Transverse colon (tissue), 4 donors: ENCODE results near the gene ASPG. TPM values are rescaled to one million over a fixed set of nuclear protein-coding genes. Genes with fewer than 3 reads are reported as not detected.

Experiments
- DNase-seq: peaks from one replicate; pipeline ENCODE4 v3.0.0-alpha.2; 2019
- H3K27ac ChIP-seq, 4 donors: fragments of 200-600 bp; sonication (generic); 2 replicates each; pipeline ENCODE4 v1.5.1; 2016 to 2018; ENCODE audit warnings: inconsistent platforms in 4 of 4
- H3K27me3 ChIP-seq: fragments of 200-600 bp; sonication (generic); 2 replicates; pipeline ENCODE4 v1.5.1; 2017; ENCODE audit warnings: inconsistent platforms
- H3K36me3 ChIP-seq, 4 donors: fragments of 200-600 bp; sonication (generic); 2 replicates each; pipeline ENCODE4 v1.5.1; 2017 to 2019; ENCODE audit warnings: inconsistent platforms in 4 of 4
- H3K4me1 ChIP-seq, 4 donors: fragments of 200-600 bp; sonication (generic); 2 replicates each; pipeline ENCODE4 v1.5.1; 2017 to 2020; ENCODE audit warnings: inconsistent platforms in 4 of 4
- H3K4me3 ChIP-seq, 4 donors: fragments of 200-600 bp; sonication (generic); 1 replicate in 1 of 4; 2 replicates in 3 of 4; pipeline versions ENCODE4 v1.5.1 to v1.6.1; 2017 to 2019; ENCODE audit warnings: inconsistent platforms in 4 of 4
- H3K9me3 ChIP-seq, 2 donors: fragments of 200-600 bp; sonication (generic); 2 replicates each; pipeline ENCODE4 v1.5.1; 2017 to 2019; ENCODE audit warnings: inconsistent platforms in 2 of 2
- CTCF ChIP-seq, 5 experiments: fragments of 200-600 bp in 3 of 5; fragments of 450-650 bp in 2 of 5; sonication (generic) in 3 of 5; IDR thresholded peaks; 1 replicate in 2 of 5; 2 replicates in 3 of 5; pipeline ENCODE4 v1.5.1; 2016 to 2017; ENCODE audit warnings: antibody characterized with exemption in 5 of 5, inconsistent platforms in 3 of 5, mild to moderate bottlenecking in 2 of 5, moderate library complexity in 1 of 5
- EP300 ChIP-seq: sonication (generic); formaldehyde crosslinking; IDR thresholded peaks from one replicate; pipeline ENCODE4 v1.6.1; 2017; ENCODE audit warnings: antibody characterized with exemption, low read depth
- POLR2A ChIP-seq: fragments of 450-650 bp; IDR thresholded peaks from one replicate; pipeline ENCODE4 v1.6.1; 2016; ENCODE audit warnings: antibody characterized with exemption, mild to moderate bottlenecking, moderate library complexity
- POLR2AphosphoS5 ChIP-seq, 3 donors: sonication (generic); formaldehyde crosslinking; IDR thresholded peaks; one replicate each; pipeline ENCODE4 v1.6.1; 2016; ENCODE audit warnings: antibody characterized with exemption in 3 of 3
- WGBS, 2 donors: methylation state at CpG; one replicate each; pipeline ENCODE4 v1.1.5; 2018; ENCODE audit warnings: low coverage in 1 of 2; 5-methylcytosine and 5-hydroxymethylcytosine counted together
- in situ Hi-C, 4 donors: fragments of 200-750 bp; cut with MboI; loops; one replicate each; pipeline versions ENCODE4 v1.15.0 to v1.15.1; 2017; ENCODE audit warnings: low sequenced_read_pairs in 3 of 4, low pct_ligation_motif_present in 1 of 4, low pct_unique_long_range_greater_than_20kb in 1 of 4
- intact Hi-C: fragments of 100-400 bp; cut with DNase I; formaldehyde crosslinking; loops from one replicate; pipeline ENCODE4 v1.15.1; 2023; ENCODE audit warnings: low total_unique reads
- total RNA-seq, 4 donors: library from RNA; depleted of rRNA; stranded (reverse); fragments of >200 nt; gene quantifications; one replicate each; pipeline ENCODE4 v1.1.0, GENCODE V29; 2016

The ASPG gene
- total RNA-seq, 4 donors from 2014 or later, result 4.4 to 20.3 (median 8.7) TPM

DNA sequence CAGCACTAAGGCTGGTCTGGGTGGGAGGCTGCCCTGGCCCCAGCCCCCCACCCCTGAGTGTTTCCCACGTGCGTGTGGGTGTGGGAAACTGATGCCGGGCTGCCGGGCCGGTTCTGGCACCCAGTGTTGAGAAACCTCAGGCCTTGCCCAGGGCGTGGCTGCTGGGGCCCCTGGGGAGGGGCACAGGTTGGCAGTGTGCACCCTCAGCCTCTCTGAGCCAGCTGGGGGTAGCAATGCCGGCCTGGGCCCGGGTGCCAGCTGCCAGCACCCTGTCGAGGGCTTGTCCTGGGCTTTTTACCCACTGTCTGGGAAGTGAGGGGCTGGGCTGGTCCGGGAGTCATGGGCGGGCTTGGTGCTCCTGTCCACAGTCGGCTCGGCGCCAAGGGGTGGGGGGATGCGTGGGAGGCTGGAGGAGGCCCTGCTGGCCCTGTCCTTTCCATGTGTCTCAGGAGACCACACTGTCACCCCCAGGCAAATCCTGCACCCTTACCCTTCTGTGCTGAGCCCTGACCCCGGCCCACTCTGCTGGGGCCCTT is 15.7 kb downstream of the ASPG start:
- Histone ChIP-seq H3K36me3 (no peaks in the 10 kb centered on the region), H3K9me3 (no peaks in the 10 kb centered on the region), H3K4me3 (no peak overlapping the region), H3K27me3 (no peaks in the 10 kb centered on the region), H3K4me1 (peaks cover 12 to 34% (median 29%) of the 10 kb centered on the region in 4 donors), H3K27ac (peak overlapping the region in 1 of 4 donors; percentile 63)
- in situ Hi-C loops, result no loop called here
- intact Hi-C loops, result no loop called here
- no peak for TF ChIP-seq EP300
- TF ChIP-seq POLR2AphosphoS5 (IDR thresholded peaks at IDR 0.05), result no peak
- TF ChIP-seq CTCF (IDR thresholded peaks at IDR 0.05), result no peak
- TF ChIP-seq POLR2A, result no peak
- 69% methylated on average over 11 of the region's 16 CpGs; no CpG with 5 or more reads in 1 of the 2 donors for WGBS, 2 donors
- DNase-seq, result peak; percentile 70

- TF ChIP-seq EP300 (no peak), POLR2A (no peak), CTCF (IDR thresholded peaks at IDR 0.05) (no peak), POLR2AphosphoS5 (IDR thresholded peaks at IDR 0.05) (no peak)
Measured at GRCh38 chr14:104101651-104102281, 16.3 kb downstream of the ASPG start.

DNA sequence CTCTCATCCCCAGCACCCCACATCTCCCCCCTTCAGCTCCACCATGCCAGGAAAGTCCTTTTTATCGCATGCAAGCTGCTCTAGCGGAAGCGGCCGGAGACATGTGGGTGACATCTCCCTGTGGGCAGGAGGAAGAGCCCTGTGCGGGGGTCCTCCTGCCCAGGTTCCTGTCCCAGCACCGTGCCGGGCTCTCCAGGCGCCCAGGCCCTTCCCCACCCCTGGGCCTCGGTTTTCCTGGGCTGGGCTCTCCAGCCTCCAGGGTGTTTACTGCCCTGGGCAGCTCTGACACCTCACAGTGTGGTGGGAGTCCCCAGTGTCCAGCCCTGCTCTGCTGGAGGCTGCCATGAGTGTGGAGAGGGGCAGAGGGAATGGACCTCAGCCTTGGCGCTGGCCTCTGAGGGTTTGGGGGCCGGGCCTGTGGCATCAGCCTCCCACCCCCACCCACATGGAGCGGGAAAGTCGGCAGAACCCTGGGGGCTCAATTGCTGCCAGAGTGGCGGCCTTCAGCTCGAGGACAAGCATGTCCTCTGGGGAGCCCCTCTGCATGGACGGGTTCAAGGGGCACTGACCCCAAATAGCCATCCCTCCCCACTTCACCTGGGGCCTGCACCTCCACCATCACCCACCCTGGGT is 16.9 kb downstream of the ASPG start:
- in situ Hi-C loops, result no loop called here

More at GRCh38 chr14:104101651-104102281, 16.3 kb downstream of the ASPG start:
- 72% methylated on average over 8 of the region's 16 CpGs; no CpG with 5 or more reads in 1 of the 2 donors for whole genome bisulfite sequencing, 2 donors
- Histone ChIP-seq H3K9me3 (no peaks in the 10 kb centered on the region), H3K4me1 (peaks cover 12 to 37% (median 33%) of the 10 kb centered on the region in 4 donors), H3K27ac (no peak overlapping the region), H3K36me3 (no peaks in the 10 kb centered on the region), H3K4me3 (no peak overlapping the region), H3K27me3 (no peaks in the 10 kb centered on the region)
- in situ Hi-C loops (no loop called here), intact Hi-C loops (no loop called here)
- peak; percentile 13 for DNase-seq

More for the DNA sequence above, 16.9 kb downstream of the ASPG start:
- no peaks in the 10 kb centered on the region for H3K36me3 ChIP-seq
- TF ChIP-seq EP300, result no peak
- TF ChIP-seq POLR2A, result no peak
- TF ChIP-seq CTCF (IDR thresholded peaks at IDR 0.05), result no peak
- TF ChIP-seq POLR2AphosphoS5 (IDR thresholded peaks at IDR 0.05), result no peak
- no peak for DNase-seq
- H3K4me3 ChIP-seq, result no peak overlapping the region
- intact Hi-C loops, result no loop called here
- WGBS, 2 donors, result 74% methylated on average over 15 of the region's 16 CpGs; no CpG with 5 or more reads in 1 of the 2 donors
- H3K27me3 ChIP-seq, result no peaks in the 10 kb centered on the region
- no peaks in the 10 kb centered on the region for H3K9me3 ChIP-seq
- no peak overlapping the region for H3K27ac ChIP-seq
- peaks cover 12 to 37% (median 33%) of the 10 kb centered on the region in 4 donors for H3K4me1 ChIP-seq
